Limb (tissue), 2 donors: ENCODE results near the gene L3HYPDH.
"Not testable (repeated sequence)": the region's sequence is repeated elsewhere in the genome, so short reads cannot be mapped to it uniquely, and the experiment has no call there.

Experiments used
- DNase-seq, 2 donors: peaks; one replicate each; pipeline ENCODE4 v3.0.0-alpha.2; 2016; ENCODE audit errors: extremely low spot score in 2 of 2

Gene L3HYPDH

GRCh38 chr14:59478540-59478939 lies 5.7 kb downstream of the L3HYPDH start:
- DNase-seq, result no peak

- DNase-seq, result no peak
These were observed 8.5 kb downstream of the L3HYPDH start for GRCh38 chr14:59475709-59476108.

- DNase-seq, result no peak
These were observed 10.0 kb downstream of the L3HYPDH start for GRCh38 chr14:59474172-59474571.

- no peak for DNase-seq
These were observed 18.7 kb downstream of the L3HYPDH start, which contains the start of gene GPR135 for GRCh38 chr14:59465316-59466135. GPR135 (minus strand) TSS chr14:59465380; CDS start chr14:59465226, 154 bp downstream.

- peak; percentile 49 to 83 for DNase-seq
These were observed 19.5 kb downstream of the L3HYPDH start for GRCh38 chr14:59464486-59465315.

- peak in 1 of 2 donors; percentile 50 for DNase-seq
These were observed 20.3 kb downstream of the L3HYPDH start for GRCh38 chr14:59463787-59464485.

- no peak for DNase-seq
These were observed 22.3 kb downstream of the L3HYPDH start for GRCh38 chr14:59461891-59462290.

- no peak for DNase-seq
These were observed 23.8 kb downstream of the L3HYPDH start for GRCh38 chr14:59460378-59460777.

GRCh38 chr14:59458486-59458885 lies 25.7 kb downstream of the L3HYPDH start:
- DNase-seq, result no peak

GRCh38 chr14:59455411-59455810 lies 28.8 kb downstream of the L3HYPDH start:
- DNase-seq, result no peak

GRCh38 chr14:59454139-59454538 lies 30.1 kb downstream of the L3HYPDH start:
- DNase-seq, result no peak

- no peak for DNase-seq
These were observed 32.4 kb downstream of the L3HYPDH start for GRCh38 chr14:59451849-59452248.

- no peak for DNase-seq
These were observed 33.5 kb downstream of the L3HYPDH start for GRCh38 chr14:59450716-59451115.

- DNase-seq, result not testable (repeated sequence)
These were observed 35.5 kb downstream of the L3HYPDH start for GRCh38 chr14:59448673-59449072.

GRCh38 chr14:59439256-59439965 lies 44.8 kb downstream of the L3HYPDH start:
- no peak for DNase-seq

- DNase-seq, result no peak
These were observed 46.0 kb downstream of the L3HYPDH start for GRCh38 chr14:59438195-59438647.

GRCh38 chr14:59435987-59436386 lies 48.2 kb downstream of the L3HYPDH start:
- DNase-seq, result no peak

GRCh38 chr14:59435101-59435500 lies 49.1 kb downstream of the L3HYPDH start:
- DNase-seq, result no peak

GRCh38 chr14:59429790-59430189 lies 54.4 kb downstream of the L3HYPDH start:
- no peak for DNase-seq

- DNase-seq, result peak in 1 of 2 donors; percentile 50
These were observed 55.6 kb downstream of the L3HYPDH start for GRCh38 chr14:59428581-59429012.
